Astrocyte of the hippocampus (primary cell): ENCODE measurements around the gene C2orf72.

Experiments
- DNase-seq: peaks from one replicate; pipeline ENCODE4 v3.0.0; 2011; ENCODE audit warnings: low read depth, low spot score

Gene C2orf72

GRCh38 chr2:231041061-231041689 is 3.9 kb downstream of the C2orf72 start:
- no peak for DNase-seq

GRCh38 chr2:231043796-231044195 is 6.5 kb downstream of the C2orf72 start:
- DNase-seq: no peak

- no peak for DNase-seq
Observed at GRCh38 chr2:231046916-231047273, 9.6 kb downstream of the C2orf72 start.

- peak; percentile 39 for DNase-seq
Observed at GRCh38 chr2:231047274-231047922, 10.1 kb downstream of the C2orf72 start.

GRCh38 chr2:231047923-231048915 is 10.9 kb downstream of the C2orf72 start:
- no peak for DNase-seq

DNA sequence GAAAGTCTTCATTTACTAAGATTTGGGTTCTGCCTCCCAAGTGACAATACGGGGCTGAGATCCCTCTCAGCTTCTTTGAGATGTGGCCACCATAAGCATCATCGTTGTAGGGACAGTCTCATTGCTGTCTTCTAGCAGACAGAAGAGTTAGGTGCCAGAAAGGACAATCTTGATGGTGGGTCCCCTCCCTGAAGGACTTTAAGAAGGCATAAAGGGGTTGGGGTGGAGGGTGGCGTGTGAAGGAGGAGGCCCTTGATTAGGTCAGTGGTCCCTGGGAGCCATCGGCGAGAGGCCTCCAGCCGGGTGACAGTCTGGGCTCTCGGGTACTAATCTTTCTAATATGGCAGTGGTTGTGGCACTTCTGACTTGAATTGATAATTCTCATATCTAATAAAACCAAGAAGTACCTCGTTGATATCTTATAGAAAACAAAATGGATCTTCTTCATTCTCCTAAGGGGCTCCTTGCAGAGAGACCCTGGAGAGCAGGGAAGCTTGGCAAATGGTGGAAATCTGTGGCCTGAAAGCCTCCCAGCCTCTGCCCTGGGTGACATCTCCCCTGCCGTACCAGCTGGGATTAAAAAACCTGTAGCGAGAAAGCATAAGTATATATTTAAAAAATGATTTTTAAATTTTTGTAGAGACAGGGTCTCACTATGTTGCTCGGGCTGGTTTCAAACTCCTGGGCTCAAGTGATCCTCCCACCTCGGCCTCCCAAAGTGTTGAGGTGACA is 12.1 kb downstream of the C2orf72 start:
- no peak for DNase-seq

GRCh38 chr2:231050018-231050901 is 12.9 kb downstream of the C2orf72 start:
- DNase-seq: no peak

GRCh38 chr2:231051116-231051515 is 13.8 kb downstream of the C2orf72 start:
- DNase-seq: no peak

GRCh38 chr2:231052494-231053451 is 15.4 kb downstream of the C2orf72 start:
- DNase-seq: peak; percentile 94

- DNase-seq: no peak
Observed at GRCh38 chr2:231053846-231054245, 16.5 kb downstream of the C2orf72 start.

GRCh38 chr2:231056453-231057416 is 19.4 kb downstream of the C2orf72 start, which contains the start of gene PSMD1:
TSS of gene PSMD1 (plus strand) at chr2:231056867. CDS start at chr2:231057026, 159 bp downstream.
- DNase-seq: peak; percentile 97

GRCh38 chr2:231057590-231057989 is 20.3 kb downstream of the C2orf72 start:
- peak; percentile 21 for DNase-seq

DNA sequence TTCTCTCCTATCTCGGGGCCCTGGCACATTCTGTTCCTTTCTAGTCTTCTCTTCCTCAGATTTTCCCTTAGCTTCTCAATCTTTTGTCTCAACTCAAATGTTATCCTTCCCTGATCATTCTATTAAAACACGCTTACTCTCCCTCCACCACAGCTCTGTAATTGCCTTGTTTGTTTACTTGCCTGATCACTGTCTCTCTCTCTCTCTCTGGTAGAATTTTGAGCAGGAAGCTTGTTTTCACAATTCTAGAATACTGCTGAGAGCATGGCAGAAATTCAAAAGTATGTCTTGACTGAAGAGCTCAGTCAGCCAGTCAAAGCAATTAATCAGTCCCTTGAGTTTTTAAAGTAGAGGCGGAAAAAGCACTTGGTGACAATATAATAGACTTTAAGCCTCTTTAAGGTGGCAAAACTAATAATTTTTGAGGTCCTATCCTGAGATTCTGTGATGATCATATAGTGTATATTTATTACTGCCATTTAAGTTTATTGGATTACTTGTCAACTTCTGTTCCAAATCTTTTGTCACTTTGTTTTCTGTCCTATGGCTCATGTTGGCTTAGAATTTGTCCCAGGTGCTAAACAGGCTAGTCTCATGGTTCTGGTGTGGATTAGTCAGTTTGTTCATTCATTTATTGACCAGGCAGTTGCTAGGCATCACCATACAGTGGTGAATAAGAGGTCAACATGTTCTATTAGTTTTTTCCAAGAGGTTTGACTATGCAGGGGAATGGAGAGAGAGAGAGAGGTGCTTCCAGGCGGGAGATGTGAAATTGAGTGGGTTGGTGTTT is 21.6 kb downstream of the C2orf72 start:
- DNase-seq: peak; percentile 24

DNA sequence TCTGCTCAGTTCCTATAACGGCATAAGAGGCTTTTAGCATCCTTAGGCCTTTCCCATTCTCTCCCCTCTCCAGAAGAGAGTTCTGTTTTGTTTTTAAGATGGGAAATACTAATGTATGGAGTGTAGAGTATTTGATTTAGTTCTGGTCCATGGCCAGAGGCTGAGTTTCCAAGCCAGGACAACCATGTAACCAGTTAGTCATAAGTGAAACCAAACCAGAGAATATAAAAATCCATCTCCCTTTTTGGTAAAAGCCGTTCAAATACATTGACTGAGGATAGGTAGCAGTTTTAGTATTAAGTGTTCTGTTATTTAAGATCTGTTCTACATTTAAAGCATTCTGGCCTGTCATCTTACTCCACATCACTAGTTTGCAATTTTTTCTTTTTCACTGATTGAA is 22.4 kb downstream of the C2orf72 start:
- DNase-seq: no peak

DNA sequence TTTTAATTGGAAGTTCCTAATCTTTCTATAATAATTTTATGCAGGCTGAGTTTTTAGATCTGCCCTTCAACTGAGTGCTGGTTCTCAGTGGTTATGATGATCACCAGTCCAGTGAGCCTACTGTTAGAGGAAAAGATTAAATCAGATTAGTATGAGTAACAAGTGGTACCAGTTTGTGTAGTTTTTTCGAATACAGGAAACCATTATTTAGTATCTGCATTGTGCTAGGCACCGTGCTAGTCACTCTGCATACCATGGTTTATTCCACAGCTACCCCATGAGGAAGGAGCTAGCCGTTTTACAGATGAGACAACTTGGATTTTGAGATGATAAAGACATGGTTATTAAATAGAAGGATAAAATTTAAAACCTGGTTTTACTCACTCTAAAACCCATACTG is 25.5 kb downstream of the C2orf72 start:
- DNase-seq: no peak

- DNase-seq: no peak
Observed at GRCh38 chr2:231063347-231063746, 26.0 kb downstream of the C2orf72 start.

GRCh38 chr2:231065966-231066365 is 28.6 kb downstream of the C2orf72 start:
- no peak for DNase-seq
